ENCODE measurements around the gene PGF.

DNA sequence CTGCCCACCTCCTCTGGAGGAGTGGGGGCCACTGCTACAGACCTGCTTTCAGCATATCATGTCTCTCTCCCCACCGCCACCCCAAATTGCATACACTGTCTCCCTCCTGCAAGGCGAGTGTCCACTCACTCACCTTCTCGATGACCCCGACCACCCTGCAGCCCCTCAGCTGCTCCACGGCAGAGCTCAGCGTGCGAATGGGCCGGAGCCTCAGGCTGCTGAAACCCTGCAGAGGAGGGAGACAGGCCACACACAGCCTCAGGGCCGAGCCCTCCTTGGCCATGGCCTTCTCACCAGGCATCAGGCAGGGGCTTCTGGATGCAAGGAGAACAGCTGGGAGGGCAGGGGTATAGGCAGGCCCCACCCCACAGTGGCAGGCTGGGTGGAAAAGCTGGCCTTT, 37.0 kb downstream of the PGF start:
- TF ChIP-seq, protein P1, sequence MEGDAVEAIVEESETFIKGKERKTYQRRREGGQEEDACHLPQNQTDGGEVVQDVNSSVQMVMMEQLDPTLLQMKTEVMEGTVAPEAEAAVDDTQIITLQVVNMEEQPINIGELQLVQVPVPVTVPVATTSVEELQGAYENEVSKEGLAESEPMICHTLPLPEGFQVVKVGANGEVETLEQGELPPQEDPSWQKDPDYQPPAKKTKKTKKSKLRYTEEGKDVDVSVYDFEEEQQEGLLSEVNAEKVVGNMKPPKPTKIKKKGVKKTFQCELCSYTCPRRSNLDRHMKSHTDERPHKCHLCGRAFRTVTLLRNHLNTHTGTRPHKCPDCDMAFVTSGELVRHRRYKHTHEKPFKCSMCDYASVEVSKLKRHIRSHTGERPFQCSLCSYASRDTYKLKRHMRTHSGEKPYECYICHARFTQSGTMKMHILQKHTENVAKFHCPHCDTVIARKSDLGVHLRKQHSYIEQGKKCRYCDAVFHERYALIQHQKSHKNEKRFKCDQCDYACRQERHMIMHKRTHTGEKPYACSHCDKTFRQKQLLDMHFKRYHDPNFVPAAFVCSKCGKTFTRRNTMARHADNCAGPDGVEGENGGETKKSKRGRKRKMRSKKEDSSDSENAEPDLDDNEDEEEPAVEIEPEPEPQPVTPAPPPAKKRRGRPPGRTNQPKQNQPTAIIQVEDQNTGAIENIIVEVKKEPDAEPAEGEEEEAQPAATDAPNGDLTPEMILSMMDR (IDR thresholded peaks at IDR 0.05; ENCODE audit: poor library complexity), result no peak
- TF ChIP-seq EZH2phosphoT487 (IDR thresholded peaks at IDR 0.05; ENCODE audit: low read depth, severe bottlenecking, unreplicated experiment), result no peak

Measured in hepatocyte (in vitro differentiated cells).